ENCODE data around the gene PAPPA.

- TF ChIP-seq CTCF (conservative IDR thresholded peaks at IDR 0.05; ENCODE audit: low read length) = no peak
- TF ChIP-seq EZH2phosphoT487 (IDR thresholded peaks at IDR 0.05; ENCODE audit: borderline replicate concordance) = no peak
Observed at GRCh38 chr9:116370556-116370955, 217.0 kb downstream of the PAPPA start.
